ENCODE measurements around the gene FGB. TPM values are rescaled to one million over a fixed set of nuclear protein-coding genes. Genes with fewer than 3 reads are reported as not detected.
A peak's percentile ranks its signal among the peaks of the same experiment; 100 is the strongest.

FGB gene
- total and polyA plus RNA-seq, 2 experiments from 2014 or later = not detected

DNA sequence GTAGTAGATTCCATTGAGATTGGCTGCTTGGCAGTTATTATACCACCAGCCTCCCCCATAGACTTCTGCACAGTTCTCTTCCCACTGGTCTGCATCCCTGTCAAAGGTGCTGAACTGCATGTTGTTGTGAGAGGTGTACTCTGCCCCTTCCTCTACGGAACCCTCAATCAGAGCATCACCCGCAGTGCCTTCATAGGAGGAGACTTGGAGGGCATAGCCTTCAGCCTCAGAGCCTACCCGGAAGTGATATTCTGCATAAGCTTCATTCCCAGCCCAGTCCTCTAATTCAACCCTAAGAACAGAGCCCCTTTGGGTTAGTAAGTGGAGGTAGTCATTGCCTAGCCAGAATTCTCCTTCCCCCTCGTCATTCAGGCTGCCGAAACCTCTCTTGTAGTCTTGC lies 21.4 kb downstream of the FGB start:
- H3K4me3 Mint-ChIP-seq = no peak overlapping the region
- Histone ChIP-seq H2AFZ (peak overlapping the region; percentile 8; the same call in 1 of the 2 replicates), H3F3A (replicated peaks; ENCODE audit: low read depth) (no peaks in the 10 kb centered on the region), H4K20me1 (replicated peaks; ENCODE audit: insufficient read depth) (no peaks in the 10 kb centered on the region), H3K36me3 (ENCODE audit: insufficient read depth) (no peaks in the 10 kb centered on the region), H3K4me1 (ENCODE audit: insufficient read depth) (no peaks in the 10 kb centered on the region), H3K4me3 (no peak overlapping the region), H3K79me2 (replicated peaks; ENCODE audit: insufficient read depth) (no peaks in the 10 kb centered on the region), H3K9me2 (ENCODE audit: insufficient read depth) (no peaks in the 10 kb centered on the region; the same call in 1 of the 2 replicates), H3K4me2 (no peak overlapping the region), H3K27me3 (ENCODE audit: insufficient read depth) (no peaks in the 10 kb centered on the region), H3K27ac (ENCODE audit: low read depth) (no peak overlapping the region)
- no peaks in the 10 kb centered on the region for H3K36me3 Mint-ChIP-seq (ENCODE audit: low read depth)
- DNase-seq (ENCODE audit: low spot score) = no peak
- no peak overlapping the region for H3K27ac Mint-ChIP-seq
- H3K4me1 Mint-ChIP-seq = no peaks in the 10 kb centered on the region; the same call in 2 of the 3 replicates
- no peak for TF ChIP-seq ZNF331 (CRISPR knock-in tag; IDR thresholded peaks at IDR 0.05; ENCODE audit: low read depth)
- no peak for TF ChIP-seq POLR2AphosphoS5 (IDR thresholded peaks at IDR 0.05; ENCODE audit: low read depth)
- TF ChIP-seq, protein P1, sequence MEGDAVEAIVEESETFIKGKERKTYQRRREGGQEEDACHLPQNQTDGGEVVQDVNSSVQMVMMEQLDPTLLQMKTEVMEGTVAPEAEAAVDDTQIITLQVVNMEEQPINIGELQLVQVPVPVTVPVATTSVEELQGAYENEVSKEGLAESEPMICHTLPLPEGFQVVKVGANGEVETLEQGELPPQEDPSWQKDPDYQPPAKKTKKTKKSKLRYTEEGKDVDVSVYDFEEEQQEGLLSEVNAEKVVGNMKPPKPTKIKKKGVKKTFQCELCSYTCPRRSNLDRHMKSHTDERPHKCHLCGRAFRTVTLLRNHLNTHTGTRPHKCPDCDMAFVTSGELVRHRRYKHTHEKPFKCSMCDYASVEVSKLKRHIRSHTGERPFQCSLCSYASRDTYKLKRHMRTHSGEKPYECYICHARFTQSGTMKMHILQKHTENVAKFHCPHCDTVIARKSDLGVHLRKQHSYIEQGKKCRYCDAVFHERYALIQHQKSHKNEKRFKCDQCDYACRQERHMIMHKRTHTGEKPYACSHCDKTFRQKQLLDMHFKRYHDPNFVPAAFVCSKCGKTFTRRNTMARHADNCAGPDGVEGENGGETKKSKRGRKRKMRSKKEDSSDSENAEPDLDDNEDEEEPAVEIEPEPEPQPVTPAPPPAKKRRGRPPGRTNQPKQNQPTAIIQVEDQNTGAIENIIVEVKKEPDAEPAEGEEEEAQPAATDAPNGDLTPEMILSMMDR (conservative IDR thresholded peaks at IDR 0.05; ENCODE audit: low read depth in 2 of 2) = no peak
- TF ChIP-seq EZH2phosphoT487 (IDR thresholded peaks at IDR 0.05; ENCODE audit: unreplicated experiment) = no peak
- TF ChIP-seq, protein P2, sequence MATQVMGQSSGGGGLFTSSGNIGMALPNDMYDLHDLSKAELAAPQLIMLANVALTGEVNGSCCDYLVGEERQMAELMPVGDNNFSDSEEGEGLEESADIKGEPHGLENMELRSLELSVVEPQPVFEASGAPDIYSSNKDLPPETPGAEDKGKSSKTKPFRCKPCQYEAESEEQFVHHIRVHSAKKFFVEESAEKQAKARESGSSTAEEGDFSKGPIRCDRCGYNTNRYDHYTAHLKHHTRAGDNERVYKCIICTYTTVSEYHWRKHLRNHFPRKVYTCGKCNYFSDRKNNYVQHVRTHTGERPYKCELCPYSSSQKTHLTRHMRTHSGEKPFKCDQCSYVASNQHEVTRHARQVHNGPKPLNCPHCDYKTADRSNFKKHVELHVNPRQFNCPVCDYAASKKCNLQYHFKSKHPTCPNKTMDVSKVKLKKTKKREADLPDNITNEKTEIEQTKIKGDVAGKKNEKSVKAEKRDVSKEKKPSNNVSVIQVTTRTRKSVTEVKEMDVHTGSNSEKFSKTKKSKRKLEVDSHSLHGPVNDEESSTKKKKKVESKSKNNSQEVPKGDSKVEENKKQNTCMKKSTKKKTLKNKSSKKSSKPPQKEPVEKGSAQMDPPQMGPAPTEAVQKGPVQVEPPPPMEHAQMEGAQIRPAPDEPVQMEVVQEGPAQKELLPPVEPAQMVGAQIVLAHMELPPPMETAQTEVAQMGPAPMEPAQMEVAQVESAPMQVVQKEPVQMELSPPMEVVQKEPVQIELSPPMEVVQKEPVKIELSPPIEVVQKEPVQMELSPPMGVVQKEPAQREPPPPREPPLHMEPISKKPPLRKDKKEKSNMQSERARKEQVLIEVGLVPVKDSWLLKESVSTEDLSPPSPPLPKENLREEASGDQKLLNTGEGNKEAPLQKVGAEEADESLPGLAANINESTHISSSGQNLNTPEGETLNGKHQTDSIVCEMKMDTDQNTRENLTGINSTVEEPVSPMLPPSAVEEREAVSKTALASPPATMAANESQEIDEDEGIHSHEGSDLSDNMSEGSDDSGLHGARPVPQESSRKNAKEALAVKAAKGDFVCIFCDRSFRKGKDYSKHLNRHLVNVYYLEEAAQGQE (IDR thresholded peaks at IDR 0.05; ENCODE audit: unreplicated experiment) = no peak
- no peak for TF ChIP-seq CREB1 (CRISPR knock-in tag; IDR thresholded peaks at IDR 0.05; ENCODE audit: low read depth)
- no peak for TF ChIP-seq NANOG (IDR thresholded peaks at IDR 0.05; ENCODE audit: borderline replicate concordance)
- TF ChIP-seq ZNF114 (CRISPR knock-in tag; IDR thresholded peaks at IDR 0.05) = no peak
- TF ChIP-seq, protein P3, sequence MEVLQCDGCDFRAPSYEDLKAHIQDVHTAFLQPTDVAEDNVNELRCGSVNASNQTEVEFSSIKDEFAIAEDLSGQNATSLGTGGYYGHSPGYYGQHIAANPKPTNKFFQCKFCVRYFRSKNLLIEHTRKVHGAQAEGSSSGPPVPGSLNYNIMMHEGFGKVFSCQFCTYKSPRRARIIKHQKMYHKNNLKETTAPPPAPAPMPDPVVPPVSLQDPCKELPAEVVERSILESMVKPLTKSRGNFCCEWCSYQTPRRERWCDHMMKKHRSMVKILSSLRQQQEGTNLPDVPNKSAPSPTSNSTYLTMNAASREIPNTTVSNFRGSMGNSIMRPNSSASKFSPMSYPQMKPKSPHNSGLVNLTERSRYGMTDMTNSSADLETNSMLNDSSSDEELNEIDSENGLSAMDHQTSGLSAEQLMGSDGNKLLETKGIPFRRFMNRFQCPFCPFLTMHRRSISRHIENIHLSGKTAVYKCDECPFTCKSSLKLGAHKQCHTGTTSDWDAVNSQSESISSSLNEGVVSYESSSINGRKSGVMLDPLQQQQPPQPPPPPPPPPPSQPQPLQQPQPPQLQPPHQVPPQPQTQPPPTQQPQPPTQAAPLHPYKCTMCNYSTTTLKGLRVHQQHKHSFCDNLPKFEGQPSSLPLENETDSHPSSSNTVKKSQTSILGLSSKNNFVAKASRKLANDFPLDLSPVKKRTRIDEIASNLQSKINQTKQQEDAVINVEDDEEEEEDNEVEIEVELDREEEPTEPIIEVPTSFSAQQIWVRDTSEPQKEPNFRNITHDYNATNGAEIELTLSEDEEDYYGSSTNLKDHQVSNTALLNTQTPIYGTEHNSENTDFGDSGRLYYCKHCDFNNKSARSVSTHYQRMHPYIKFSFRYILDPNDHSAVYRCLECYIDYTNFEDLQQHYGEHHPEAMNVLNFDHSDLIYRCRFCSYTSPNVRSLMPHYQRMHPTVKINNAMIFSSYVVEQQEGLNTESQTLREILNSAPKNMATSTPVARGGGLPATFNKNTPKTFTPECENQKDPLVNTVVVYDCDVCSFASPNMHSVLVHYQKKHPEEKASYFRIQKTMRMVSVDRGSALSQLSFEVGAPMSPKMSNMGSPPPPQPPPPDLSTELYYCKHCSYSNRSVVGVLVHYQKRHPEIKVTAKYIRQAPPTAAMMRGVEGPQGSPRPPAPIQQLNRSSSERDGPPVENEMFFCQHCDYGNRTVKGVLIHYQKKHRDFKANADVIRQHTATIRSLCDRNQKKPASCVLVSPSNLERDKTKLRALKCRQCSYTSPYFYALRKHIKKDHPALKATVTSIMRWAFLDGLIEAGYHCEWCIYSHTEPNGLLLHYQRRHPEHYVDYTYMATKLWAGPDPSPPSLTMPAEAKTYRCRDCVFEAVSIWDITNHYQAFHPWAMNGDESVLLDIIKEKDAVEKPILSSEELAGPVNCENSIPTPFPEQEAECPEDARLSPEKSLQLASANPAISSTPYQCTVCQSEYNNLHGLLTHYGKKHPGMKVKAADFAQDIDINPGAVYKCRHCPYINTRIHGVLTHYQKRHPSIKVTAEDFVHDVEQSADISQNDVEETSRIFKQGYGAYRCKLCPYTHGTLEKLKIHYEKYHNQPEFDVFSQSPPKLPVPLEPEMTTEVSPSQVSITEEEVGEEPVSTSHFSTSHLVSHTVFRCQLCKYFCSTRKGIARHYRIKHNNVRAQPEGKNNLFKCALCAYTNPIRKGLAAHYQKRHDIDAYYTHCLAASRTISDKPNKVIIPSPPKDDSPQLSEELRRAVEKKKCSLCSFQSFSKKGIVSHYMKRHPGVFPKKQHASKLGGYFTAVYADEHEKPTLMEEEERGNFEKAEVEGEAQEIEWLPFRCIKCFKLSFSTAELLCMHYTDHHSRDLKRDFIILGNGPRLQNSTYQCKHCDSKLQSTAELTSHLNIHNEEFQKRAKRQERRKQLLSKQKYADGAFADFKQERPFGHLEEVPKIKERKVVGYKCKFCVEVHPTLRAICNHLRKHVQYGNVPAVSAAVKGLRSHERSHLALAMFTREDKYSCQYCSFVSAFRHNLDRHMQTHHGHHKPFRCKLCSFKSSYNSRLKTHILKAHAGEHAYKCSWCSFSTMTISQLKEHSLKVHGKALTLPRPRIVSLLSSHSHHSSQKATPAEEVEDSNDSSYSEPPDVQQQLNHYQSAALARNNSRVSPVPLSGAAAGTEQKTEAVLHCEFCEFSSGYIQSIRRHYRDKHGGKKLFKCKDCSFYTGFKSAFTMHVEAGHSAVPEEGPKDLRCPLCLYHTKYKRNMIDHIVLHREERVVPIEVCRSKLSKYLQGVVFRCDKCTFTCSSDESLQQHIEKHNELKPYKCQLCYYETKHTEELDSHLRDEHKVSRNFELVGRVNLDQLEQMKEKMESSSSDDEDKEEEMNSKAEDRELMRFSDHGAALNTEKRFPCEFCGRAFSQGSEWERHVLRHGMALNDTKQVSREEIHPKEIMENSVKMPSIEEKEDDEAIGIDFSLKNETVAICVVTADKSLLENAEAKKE (CRISPR knock-in tag; IDR thresholded peaks at IDR 0.05) = no peak
- TF ChIP-seq JUNB (IDR thresholded peaks at IDR 0.05; ENCODE audit: unreplicated experiment) = no peak
- TF ChIP-seq, protein P4, sequence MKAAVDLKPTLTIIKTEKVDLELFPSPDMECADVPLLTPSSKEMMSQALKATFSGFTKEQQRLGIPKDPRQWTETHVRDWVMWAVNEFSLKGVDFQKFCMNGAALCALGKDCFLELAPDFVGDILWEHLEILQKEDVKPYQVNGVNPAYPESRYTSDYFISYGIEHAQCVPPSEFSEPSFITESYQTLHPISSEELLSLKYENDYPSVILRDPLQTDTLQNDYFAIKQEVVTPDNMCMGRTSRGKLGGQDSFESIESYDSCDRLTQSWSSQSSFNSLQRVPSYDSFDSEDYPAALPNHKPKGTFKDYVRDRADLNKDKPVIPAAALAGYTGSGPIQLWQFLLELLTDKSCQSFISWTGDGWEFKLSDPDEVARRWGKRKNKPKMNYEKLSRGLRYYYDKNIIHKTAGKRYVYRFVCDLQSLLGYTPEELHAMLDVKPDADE (IDR thresholded peaks at IDR 0.05) = no peak
- TF ChIP-seq STAT1 (IDR thresholded peaks at IDR 0.05; ENCODE audit: unreplicated experiment) = no peak
- no peak for TF ChIP-seq EZH2 (IDR thresholded peaks at IDR 0.05; ENCODE audit: low read depth, unreplicated experiment)
- no peak for ATAC-seq
- no peaks in the 10 kb centered on the region for H3K9me3 Mint-ChIP-seq
- H3K27me3 Mint-ChIP-seq (ENCODE audit: insufficient read depth, low read depth, poor library complexity) = peaks cover 3% of the 10 kb centered on the region

Data from GM23338 (cell line).